Measurements from ENCODE around the gene PTPRM.

DNA sequence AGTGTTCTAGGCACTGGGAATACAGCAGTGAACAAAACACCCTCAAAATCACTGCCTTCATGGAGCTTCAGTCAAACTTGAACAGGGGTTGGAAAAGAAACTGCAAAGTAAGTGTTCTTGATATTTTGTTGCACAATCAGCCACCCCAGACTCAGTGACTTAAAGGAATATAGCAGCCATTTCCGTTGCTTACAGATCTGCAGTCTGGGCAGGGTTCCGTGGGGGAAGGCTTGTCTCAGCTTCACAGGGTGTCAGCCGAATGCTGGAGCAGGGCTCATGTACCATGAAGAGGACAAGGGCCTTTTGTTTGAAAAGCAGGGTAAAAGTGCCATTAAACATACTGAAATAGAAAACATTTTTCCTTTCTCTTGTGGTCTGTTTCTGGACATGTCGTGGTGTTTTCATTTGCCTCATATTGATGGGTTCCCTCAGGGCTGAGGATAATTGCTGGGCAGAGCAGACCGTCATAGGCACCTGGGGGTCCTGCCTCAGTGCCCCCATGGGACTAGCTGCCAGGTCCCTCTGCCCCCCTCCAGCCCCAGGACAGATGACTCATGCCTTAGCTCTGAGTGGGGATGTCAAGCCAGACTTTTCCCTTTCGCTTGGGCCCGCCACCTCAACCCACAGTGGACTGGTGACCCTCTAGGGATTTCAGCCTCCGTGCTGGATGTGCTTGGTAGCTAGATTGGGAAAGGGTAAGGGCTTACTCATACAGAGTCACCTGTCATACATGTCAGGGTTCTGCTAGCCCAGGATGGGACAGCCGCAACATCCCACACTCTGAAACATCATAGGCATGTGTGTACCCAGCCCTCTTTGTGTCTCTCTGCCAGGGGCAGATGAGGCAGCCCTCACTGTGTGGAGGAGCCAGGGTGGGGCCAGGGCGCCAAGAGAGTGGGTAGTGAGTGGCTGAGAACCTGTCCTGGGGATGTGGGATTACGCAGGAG lies 96.5 kb downstream of the PTPRM start:
- TF ChIP-seq GATA2 (IDR thresholded peaks at IDR 0.05; ENCODE audit: insufficient read depth, insufficient read length, low read depth, low read length) (no peak), EZH2 (IDR thresholded peaks at IDR 0.05; ENCODE audit: borderline replicate concordance, low read depth, low read length, severe bottlenecking) (no peak), POLR2A (IDR thresholded peaks at IDR 0.05; ENCODE audit: low read depth, low read length) (no peak), MAX (IDR thresholded peaks at IDR 0.05; ENCODE audit: insufficient read depth, insufficient read length) (no peak)
- TF ChIP-seq, protein P1, sequence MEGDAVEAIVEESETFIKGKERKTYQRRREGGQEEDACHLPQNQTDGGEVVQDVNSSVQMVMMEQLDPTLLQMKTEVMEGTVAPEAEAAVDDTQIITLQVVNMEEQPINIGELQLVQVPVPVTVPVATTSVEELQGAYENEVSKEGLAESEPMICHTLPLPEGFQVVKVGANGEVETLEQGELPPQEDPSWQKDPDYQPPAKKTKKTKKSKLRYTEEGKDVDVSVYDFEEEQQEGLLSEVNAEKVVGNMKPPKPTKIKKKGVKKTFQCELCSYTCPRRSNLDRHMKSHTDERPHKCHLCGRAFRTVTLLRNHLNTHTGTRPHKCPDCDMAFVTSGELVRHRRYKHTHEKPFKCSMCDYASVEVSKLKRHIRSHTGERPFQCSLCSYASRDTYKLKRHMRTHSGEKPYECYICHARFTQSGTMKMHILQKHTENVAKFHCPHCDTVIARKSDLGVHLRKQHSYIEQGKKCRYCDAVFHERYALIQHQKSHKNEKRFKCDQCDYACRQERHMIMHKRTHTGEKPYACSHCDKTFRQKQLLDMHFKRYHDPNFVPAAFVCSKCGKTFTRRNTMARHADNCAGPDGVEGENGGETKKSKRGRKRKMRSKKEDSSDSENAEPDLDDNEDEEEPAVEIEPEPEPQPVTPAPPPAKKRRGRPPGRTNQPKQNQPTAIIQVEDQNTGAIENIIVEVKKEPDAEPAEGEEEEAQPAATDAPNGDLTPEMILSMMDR (IDR thresholded peaks at IDR 0.05; ENCODE audit: extremely low read depth in 1 of 2, insufficient read depth in 1 of 2, low read depth in 1 of 2, low read length in 2 of 2): no peak

All from endothelial cell of umbilical vein (primary cell).